Ovary (tissue), 3 donors: ENCODE data around the gene DCTPP1.
"Not testable (repeated sequence)": the region's sequence is repeated elsewhere in the genome, so short reads cannot be mapped to it uniquely, and the experiment has no call there.

Experiments used
- EP300 ChIP-seq: sonication (generic); formaldehyde crosslinking; IDR thresholded peaks from one replicate; pipeline ENCODE4 v1.6.1; 2017; ENCODE audit warnings: antibody characterized with exemption
- POLR2A ChIP-seq: fragments of 450-650 bp; IDR thresholded peaks from one replicate; pipeline ENCODE4 v1.6.1; 2017; ENCODE audit warnings: antibody characterized with exemption, mild to moderate bottlenecking, moderate library complexity
- TF ChIP-seq, protein P1 (sequence below), 3 donors: fragments of 450-650 bp in 2 of 3; fragments of 200-600 bp in 1 of 3; IDR thresholded peaks; one replicate each; pipeline versions ENCODE4 v1.5.1 to v1.8.0; 2016 to 2022; ENCODE audit warnings: antibody characterized with exemption in 3 of 3, mild to moderate bottlenecking in 1 of 3
- donor health status: DM: no; HTN: no; CAD: no.

- TF ChIP-seq, protein P1, sequence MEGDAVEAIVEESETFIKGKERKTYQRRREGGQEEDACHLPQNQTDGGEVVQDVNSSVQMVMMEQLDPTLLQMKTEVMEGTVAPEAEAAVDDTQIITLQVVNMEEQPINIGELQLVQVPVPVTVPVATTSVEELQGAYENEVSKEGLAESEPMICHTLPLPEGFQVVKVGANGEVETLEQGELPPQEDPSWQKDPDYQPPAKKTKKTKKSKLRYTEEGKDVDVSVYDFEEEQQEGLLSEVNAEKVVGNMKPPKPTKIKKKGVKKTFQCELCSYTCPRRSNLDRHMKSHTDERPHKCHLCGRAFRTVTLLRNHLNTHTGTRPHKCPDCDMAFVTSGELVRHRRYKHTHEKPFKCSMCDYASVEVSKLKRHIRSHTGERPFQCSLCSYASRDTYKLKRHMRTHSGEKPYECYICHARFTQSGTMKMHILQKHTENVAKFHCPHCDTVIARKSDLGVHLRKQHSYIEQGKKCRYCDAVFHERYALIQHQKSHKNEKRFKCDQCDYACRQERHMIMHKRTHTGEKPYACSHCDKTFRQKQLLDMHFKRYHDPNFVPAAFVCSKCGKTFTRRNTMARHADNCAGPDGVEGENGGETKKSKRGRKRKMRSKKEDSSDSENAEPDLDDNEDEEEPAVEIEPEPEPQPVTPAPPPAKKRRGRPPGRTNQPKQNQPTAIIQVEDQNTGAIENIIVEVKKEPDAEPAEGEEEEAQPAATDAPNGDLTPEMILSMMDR (IDR thresholded peaks at IDR 0.05) = not testable (repeated sequence)
- TF ChIP-seq POLR2A, EP300: not testable (repeated sequence)
Measured at GRCh38 chr16:30396627-30397026, 33.2 kb downstream of the DCTPP1 start.
